Measurements from ENCODE around the gene GLIS1. TPM values are rescaled to one million over a fixed set of nuclear protein-coding genes. Genes with fewer than 3 reads are reported as not detected.

Gene GLIS1
- total and polyA plus RNA-seq, 2 donors (not counting 3 experiments of a cell fraction or from before 2014, with no cell fraction given) = not detected

GRCh38 chr1:53719469-53719868, 19.5 kb downstream of the GLIS1 start:
- no peak overlapping the region for H3K4me2 ChIP-seq (ENCODE audit: insufficient read depth, low read length)
- peaks cover 0 to 9% of the 10 kb centered on the region in 2 experiments for H3K27me3 ChIP-seq (ENCODE audit: control insufficient read depth in 2 of 2, insufficient read depth in 2 of 2, low read length in 2 of 2)
- CTCF ChIA-PET = no interaction called here
- no peaks in the 10 kb centered on the region for H3K4me1 ChIP-seq (ENCODE audit: control insufficient read depth, extremely low read depth, insufficient read depth, low read length)
- no peak overlapping the region for H3K9ac ChIP-seq (replicated peaks; ENCODE audit: extremely low read depth, insufficient read depth, low read length)
- POLR2A ChIA-PET = no interaction called here
- no peak overlapping the region for H2AFZ ChIP-seq (ENCODE audit: low read depth, low read length)
- DNase-seq (ENCODE audit: low read depth, low spot score) (no peak), FAIRE-seq (no peak)
- no peaks in the 10 kb centered on the region for H3K36me3 ChIP-seq (ENCODE audit: control insufficient read depth in 2 of 2, extremely low read depth in 1 of 2, insufficient read depth in 2 of 2, low read length in 2 of 2)
- TF ChIP-seq GATA2 (IDR thresholded peaks at IDR 0.05; ENCODE audit: insufficient read depth, insufficient read length, low read depth, low read length) = no peak
- TF ChIP-seq POLR2AphosphoS5 (IDR thresholded peaks at IDR 0.05; ENCODE audit: insufficient read depth, low read depth, low read length) = no peak
- TF ChIP-seq JUN (IDR thresholded peaks at IDR 0.05; ENCODE audit: borderline replicate concordance, insufficient read depth, insufficient read length, low read depth) = no peak
- TF ChIP-seq MAX (IDR thresholded peaks at IDR 0.05; ENCODE audit: insufficient read depth, insufficient read length) = no peak
- TF ChIP-seq EZH2 (IDR thresholded peaks at IDR 0.05; ENCODE audit: borderline replicate concordance, low read depth, low read length, severe bottlenecking) = no peak
- H3K9me3 ChIP-seq (replicated peaks; ENCODE audit: control insufficient read depth, insufficient read depth, low read length) = no peaks in the 10 kb centered on the region
- dilution Hi-C loops (cut with MboI; ENCODE audit: extremely low pct_ligation_motif_present, low sequenced_read_pairs) (no loop called here), intact Hi-C loops (cut with micrococcal nuclease) (no loop called here)
- H3K79me2 ChIP-seq (ENCODE audit: control insufficient read depth, insufficient read depth, low read length) = no peaks in the 10 kb centered on the region
- no peaks in the 10 kb centered on the region for H4K20me1 ChIP-seq (replicated peaks; ENCODE audit: control insufficient read depth, extremely low read depth, insufficient read depth, low read length)
- no peak overlapping the region for H3K27ac ChIP-seq (ENCODE audit: insufficient read depth, low read depth, low read length)
- BruUV-seq (replicated peaks) = no TSS peak
- H3K4me3 ChIP-seq (replicated peaks in 1 of 3; ENCODE audit: insufficient read depth in 1 of 3, low read depth in 1 of 3, low read length in 3 of 3) = no peak overlapping the region
- H3K9me1 ChIP-seq (replicated peaks; ENCODE audit: control insufficient read depth, extremely low read depth, insufficient read depth, low read length) = no peaks in the 10 kb centered on the region

- H4K20me1 ChIP-seq (replicated peaks; ENCODE audit: control insufficient read depth, extremely low read depth, insufficient read depth, low read length) = no peaks in the 10 kb centered on the region
- BruUV-seq (replicated peaks) = no TSS peak
- ChIA-PET POLR2A (no interaction called here), CTCF (interaction anchor here (0.5 to 1.1 kb wide), 2 partner anchors 18 to 106 kb away, joined by 3 to 4 read pairs; no protein-coding TSS in a partner anchor)
- no peaks in the 10 kb centered on the region for H3K9me3 ChIP-seq (replicated peaks; ENCODE audit: control insufficient read depth, insufficient read depth, low read length)
- dilution Hi-C loops (cut with MboI; ENCODE audit: extremely low pct_ligation_motif_present, low sequenced_read_pairs) (no loop called here), intact Hi-C loops (cut with micrococcal nuclease) (no loop called here)
- peaks cover 0 to 9% of the 10 kb centered on the region in 2 experiments for H3K27me3 ChIP-seq (ENCODE audit: control insufficient read depth in 2 of 2, insufficient read depth in 2 of 2, low read length in 2 of 2)
- FAIRE-seq = no peak
- H3K4me1 ChIP-seq (ENCODE audit: control insufficient read depth, extremely low read depth, insufficient read depth, low read length) = no peaks in the 10 kb centered on the region
- no peaks in the 10 kb centered on the region for H3K36me3 ChIP-seq (ENCODE audit: control insufficient read depth in 2 of 2, extremely low read depth in 1 of 2, insufficient read depth in 2 of 2, low read length in 2 of 2)
- H3K4me3 ChIP-seq (replicated peaks in 1 of 3; ENCODE audit: insufficient read depth in 1 of 3, low read depth in 1 of 3, low read length in 3 of 3) = no peak overlapping the region
- H3K4me2 ChIP-seq (ENCODE audit: insufficient read depth, low read length) = no peak overlapping the region
- no peak overlapping the region for H3K27ac ChIP-seq (ENCODE audit: insufficient read depth, low read depth, low read length)
- H3K79me2 ChIP-seq (ENCODE audit: control insufficient read depth, insufficient read depth, low read length) = no peaks in the 10 kb centered on the region
- no peak overlapping the region for H3K9ac ChIP-seq (replicated peaks; ENCODE audit: extremely low read depth, insufficient read depth, low read length)
- no peaks in the 10 kb centered on the region for H3K9me1 ChIP-seq (replicated peaks; ENCODE audit: control insufficient read depth, extremely low read depth, insufficient read depth, low read length)
- TF ChIP-seq FOS (IDR thresholded peaks at IDR 0.05; ENCODE audit: borderline replicate concordance, insufficient read depth, low read length) (no peak), GATA2 (IDR thresholded peaks at IDR 0.05; ENCODE audit: insufficient read depth, insufficient read length, low read depth, low read length) (no peak), MAX (IDR thresholded peaks at IDR 0.05; ENCODE audit: insufficient read depth, insufficient read length) (no peak), POLR2A (IDR thresholded peaks at IDR 0.05; ENCODE audit: low read depth, low read length) (no peak), CTCF (IDR thresholded peaks at IDR 0.05; ENCODE audit: extremely low read depth in 1 of 2, insufficient read depth in 1 of 2, low read depth in 1 of 2, low read length in 2 of 2) (no peak), JUN (IDR thresholded peaks at IDR 0.05; ENCODE audit: borderline replicate concordance, insufficient read depth, insufficient read length, low read depth) (no peak), MYC (IDR thresholded peaks at IDR 0.05; ENCODE audit: low read depth, low read length) (no peak), EZH2 (IDR thresholded peaks at IDR 0.05; ENCODE audit: borderline replicate concordance, low read depth, low read length, severe bottlenecking) (no peak), POLR2AphosphoS5 (IDR thresholded peaks at IDR 0.05; ENCODE audit: insufficient read depth, low read depth, low read length) (no peak)
- DNase-seq (ENCODE audit: low read depth, low spot score) = no peak
- H2AFZ ChIP-seq (ENCODE audit: low read depth, low read length) = no peak overlapping the region
Measured at GRCh38 chr1:53718443-53718842, 20.5 kb downstream of the GLIS1 start.
